NCI-H82 (cell line): ENCODE measurements around the gene ROMO1.
A peak's percentile ranks its signal among the peaks of the same experiment; 100 is the strongest.
"Not testable (repeated sequence)": the region's sequence is repeated elsewhere in the genome, so short reads cannot be mapped to it uniquely, and the experiment has no call there.

Experiments used
- DNase-seq: peaks from one replicate; lab custom pipeline; 2025; lab: John Stamatoyannopoulos, UW

ROMO1 gene

GRCh38 chr20:35730583-35731468 lies 31.6 kb downstream of the ROMO1 start:
- DNase-seq = peak; percentile 56

- DNase-seq = no peak
These were observed 32.2 kb downstream of the ROMO1 start for GRCh38 chr20:35731469-35731788.

- DNase-seq = no peak
These were observed 32.8 kb downstream of the ROMO1 start for GRCh38 chr20:35731862-35732643.

GRCh38 chr20:35732644-35732982 lies 33.4 kb downstream of the ROMO1 start:
- no peak for DNase-seq

GRCh38 chr20:35734374-35734773 lies 35.2 kb downstream of the ROMO1 start:
- no peak for DNase-seq

GRCh38 chr20:35734777-35735649 lies 35.8 kb downstream of the ROMO1 start:
- no peak for DNase-seq

- peak; percentile 83 for DNase-seq
These were observed 36.7 kb downstream of the ROMO1 start for GRCh38 chr20:35735826-35736470.

GRCh38 chr20:35737865-35738333 lies 38.7 kb downstream of the ROMO1 start:
- DNase-seq = no peak

GRCh38 chr20:35738410-35739179 lies 39.4 kb downstream of the ROMO1 start:
- no peak for DNase-seq

- no peak for DNase-seq
These were observed 40.3 kb downstream of the ROMO1 start for GRCh38 chr20:35739294-35740163.

GRCh38 chr20:35741892-35742740 lies 42.9 kb downstream of the ROMO1 start, which contains the start of gene RBM39:
Gene RBM39 (minus strand): TSS chr20:35742260. CDS start chr20:35740874, 1,386 bp downstream.
- DNase-seq = peak; percentile 100

- peak; percentile 83 for DNase-seq
These were observed 43.7 kb downstream of the ROMO1 start for GRCh38 chr20:35742741-35743523.

GRCh38 chr20:35743693-35744491 lies 44.7 kb downstream of the ROMO1 start:
- DNase-seq = peak; percentile 32

GRCh38 chr20:35744492-35744841 lies 45.3 kb downstream of the ROMO1 start:
- DNase-seq = not testable (repeated sequence)
